GM19193 (cell line): Measurements from ENCODE around the gene KCNA1.

Experiments used
- POLR2A ChIP-seq: IDR thresholded peaks from 4 replicates; pipeline ENCODE4 v1.6.1; 2011; ENCODE audit not compliant: insufficient read depth, insufficient read length; ENCODE audit errors: extremely low read depth

Gene KCNA1

GRCh38 chr12:4943067-4943937, 33.6 kb downstream of the KCNA1 start:
- no peak for TF ChIP-seq POLR2A

- TF ChIP-seq POLR2A: no peak
Observed at GRCh38 chr12:4943938-4944284, 34.2 kb downstream of the KCNA1 start.

GRCh38 chr12:4947253-4947652, 37.5 kb downstream of the KCNA1 start:
- no peak for TF ChIP-seq POLR2A

- no peak for TF ChIP-seq POLR2A
Observed at GRCh38 chr12:4951083-4951482, 41.4 kb downstream of the KCNA1 start.

- no peak for TF ChIP-seq POLR2A
Observed at GRCh38 chr12:4951601-4952000, 41.9 kb downstream of the KCNA1 start.

- no peak for TF ChIP-seq POLR2A
Observed at GRCh38 chr12:4954621-4955354, 45.1 kb downstream of the KCNA1 start.

GRCh38 chr12:4956054-4956453, 46.3 kb downstream of the KCNA1 start:
- no peak for TF ChIP-seq POLR2A

- no peak for TF ChIP-seq POLR2A
Observed at GRCh38 chr12:4956968-4957367, 47.3 kb downstream of the KCNA1 start.

- no peak for TF ChIP-seq POLR2A
Observed at GRCh38 chr12:4957761-4958160, 48.1 kb downstream of the KCNA1 start.

- TF ChIP-seq POLR2A: no peak
Observed at GRCh38 chr12:4958697-4959375, 49.1 kb downstream of the KCNA1 start.

- TF ChIP-seq POLR2A: no peak
Observed at GRCh38 chr12:4959381-4959780, 49.7 kb downstream of the KCNA1 start.

- no peak for TF ChIP-seq POLR2A
Observed at GRCh38 chr12:4960030-4960429, 50.3 kb downstream of the KCNA1 start.

GRCh38 chr12:4960547-4960946, 50.8 kb downstream of the KCNA1 start:
- no peak for TF ChIP-seq POLR2A

- no peak for TF ChIP-seq POLR2A
Observed at GRCh38 chr12:4961311-4961710, 51.6 kb downstream of the KCNA1 start.
